GM19438 (cell line): ENCODE measurements around the gene CRYBA2.

ENCODE experiments used
- ATAC-seq: cut with Tn5 transposase; IDR thresholded peaks from one replicate; pipeline ENCODE4 v1.9.1; 2021; ENCODE audit warnings: low read depth; ENCODE audit not compliant: unreplicated experiment

The CRYBA2 gene

GRCh38 chr2:219024059-219024458 is 30.8 kb upstream of the CRYBA2 start:
- no peak for ATAC-seq

DNA sequence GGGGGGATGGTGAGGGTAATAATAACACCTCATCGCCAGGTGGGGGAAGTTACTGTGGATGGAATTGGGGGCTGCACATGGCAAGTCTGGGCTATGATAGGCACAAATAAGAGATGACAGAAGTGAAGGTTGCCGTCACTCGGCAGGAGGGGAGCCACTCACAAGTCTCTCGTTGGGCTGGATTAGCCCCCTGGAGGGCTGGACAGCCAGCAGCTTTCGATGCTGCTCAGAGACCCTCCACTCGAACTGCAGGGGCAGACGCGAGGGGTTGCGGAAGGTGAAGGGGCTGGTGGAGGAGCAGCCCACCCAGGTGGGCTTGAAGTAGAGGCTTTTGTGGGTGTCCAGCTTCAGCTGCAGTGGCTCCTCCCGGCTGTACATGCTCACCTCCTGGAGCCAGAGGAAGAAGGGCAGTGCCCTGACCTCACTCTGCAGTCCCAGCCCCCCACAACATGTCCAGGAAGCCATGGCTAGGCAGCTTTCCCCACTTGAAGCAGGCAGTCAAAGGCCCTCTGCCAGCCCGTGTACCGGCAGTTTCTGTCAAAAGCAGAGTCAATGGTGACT is 29.9 kb upstream of the CRYBA2 start:
- no peak for ATAC-seq

- no peak for ATAC-seq
Observed at GRCh38 chr2:219022616-219023015, 29.4 kb upstream of the CRYBA2 start.

- ATAC-seq, result no peak
Observed at GRCh38 chr2:219022041-219022440, 28.8 kb upstream of the CRYBA2 start.

- ATAC-seq, result no peak
Observed at GRCh38 chr2:219021591-219021990, 28.4 kb upstream of the CRYBA2 start.

DNA sequence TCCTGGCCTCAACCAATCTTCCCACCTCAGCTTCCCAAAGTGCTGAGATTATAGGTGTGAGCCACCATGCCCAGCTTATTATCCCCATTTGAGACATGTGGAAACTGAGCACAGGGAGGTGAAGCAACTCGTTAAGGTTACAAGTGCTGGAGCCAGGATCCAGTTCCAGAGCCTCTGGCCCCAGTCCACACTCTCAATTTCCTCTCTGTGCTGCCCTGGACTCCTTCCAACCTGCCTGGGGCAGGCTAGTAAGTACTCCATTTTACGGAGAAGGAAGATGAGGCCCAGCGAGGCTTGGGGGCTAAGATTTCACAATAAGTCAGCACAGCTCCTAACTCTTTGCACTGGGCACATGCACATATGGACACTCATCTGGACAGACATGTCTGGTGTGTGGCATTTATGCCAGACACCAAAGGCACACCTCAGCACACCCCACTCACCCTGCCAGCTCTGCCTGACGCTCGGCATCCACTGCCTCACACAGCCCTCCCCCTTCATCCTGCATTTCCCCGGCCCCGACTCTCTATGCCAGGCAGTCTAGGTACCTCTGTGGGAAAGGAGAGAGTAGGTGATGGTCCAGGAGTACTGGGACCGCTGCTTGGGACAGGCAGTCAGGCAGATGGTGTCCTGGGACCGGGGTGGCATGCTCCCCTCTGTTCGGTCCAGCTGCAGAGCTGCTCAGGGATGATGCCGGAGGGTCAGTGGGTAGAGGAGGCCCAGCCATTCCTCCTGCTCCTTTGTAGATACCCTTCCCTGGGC is 27.6 kb upstream of the CRYBA2 start:
- ATAC-seq, result no peak

GRCh38 chr2:219019436-219019835 is 26.2 kb upstream of the CRYBA2 start:
- ATAC-seq, result no peak

GRCh38 chr2:219018726-219019125 is 25.5 kb upstream of the CRYBA2 start:
- ATAC-seq, result no peak

- ATAC-seq, result no peak
Observed at GRCh38 chr2:219018286-219018685, 25.1 kb upstream of the CRYBA2 start.

DNA sequence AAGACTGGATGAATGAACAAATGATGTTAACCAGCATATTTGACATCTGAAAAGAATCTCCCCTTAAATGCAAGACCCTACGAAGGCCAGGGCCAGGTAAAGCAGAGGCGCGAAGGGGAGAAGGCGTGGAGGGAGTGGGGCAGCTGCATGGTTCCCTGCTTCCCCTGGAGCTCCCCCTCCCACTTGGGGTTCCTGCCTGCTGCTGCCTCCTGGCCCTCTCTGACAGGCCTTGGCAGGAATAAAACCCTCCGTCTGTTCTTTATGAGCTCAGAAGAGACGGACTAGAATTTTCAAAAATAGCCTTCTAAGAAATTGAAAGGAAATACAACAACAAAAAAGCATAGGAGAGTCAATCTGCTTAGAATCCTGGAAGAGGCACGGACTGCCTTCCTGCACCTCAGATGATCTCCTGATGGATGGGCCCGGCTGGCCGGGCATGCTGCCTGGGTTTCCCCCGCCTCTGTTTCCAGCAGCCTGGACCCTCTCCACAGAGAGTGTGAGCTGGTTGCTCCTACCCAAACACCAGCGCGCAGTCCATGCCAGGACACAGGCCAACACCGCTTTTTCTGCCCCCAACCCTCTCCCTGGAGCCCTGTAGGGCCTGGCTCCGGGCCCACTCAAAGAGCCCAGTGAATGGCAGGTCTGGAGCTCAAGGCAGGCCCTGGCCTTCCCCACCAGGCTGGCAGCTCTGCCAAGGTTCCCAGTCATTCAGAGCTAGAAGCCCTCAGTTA is 24.1 kb upstream of the CRYBA2 start:
- no peak for ATAC-seq

GRCh38 chr2:219016721-219017120 is 23.5 kb upstream of the CRYBA2 start:
- no peak for ATAC-seq

- no peak for ATAC-seq
Observed at GRCh38 chr2:219010873-219011272, 17.7 kb upstream of the CRYBA2 start.

- ATAC-seq, result no peak
Observed at GRCh38 chr2:219010162-219010756, 17.0 kb upstream of the CRYBA2 start.

GRCh38 chr2:219009294-219009693 is 16.1 kb upstream of the CRYBA2 start:
- no peak for ATAC-seq

GRCh38 chr2:219003979-219004378 is 10.8 kb upstream of the CRYBA2 start:
- ATAC-seq, result no peak

- ATAC-seq, result no peak
Observed at GRCh38 chr2:219003267-219003634, 10.0 kb upstream of the CRYBA2 start.

DNA sequence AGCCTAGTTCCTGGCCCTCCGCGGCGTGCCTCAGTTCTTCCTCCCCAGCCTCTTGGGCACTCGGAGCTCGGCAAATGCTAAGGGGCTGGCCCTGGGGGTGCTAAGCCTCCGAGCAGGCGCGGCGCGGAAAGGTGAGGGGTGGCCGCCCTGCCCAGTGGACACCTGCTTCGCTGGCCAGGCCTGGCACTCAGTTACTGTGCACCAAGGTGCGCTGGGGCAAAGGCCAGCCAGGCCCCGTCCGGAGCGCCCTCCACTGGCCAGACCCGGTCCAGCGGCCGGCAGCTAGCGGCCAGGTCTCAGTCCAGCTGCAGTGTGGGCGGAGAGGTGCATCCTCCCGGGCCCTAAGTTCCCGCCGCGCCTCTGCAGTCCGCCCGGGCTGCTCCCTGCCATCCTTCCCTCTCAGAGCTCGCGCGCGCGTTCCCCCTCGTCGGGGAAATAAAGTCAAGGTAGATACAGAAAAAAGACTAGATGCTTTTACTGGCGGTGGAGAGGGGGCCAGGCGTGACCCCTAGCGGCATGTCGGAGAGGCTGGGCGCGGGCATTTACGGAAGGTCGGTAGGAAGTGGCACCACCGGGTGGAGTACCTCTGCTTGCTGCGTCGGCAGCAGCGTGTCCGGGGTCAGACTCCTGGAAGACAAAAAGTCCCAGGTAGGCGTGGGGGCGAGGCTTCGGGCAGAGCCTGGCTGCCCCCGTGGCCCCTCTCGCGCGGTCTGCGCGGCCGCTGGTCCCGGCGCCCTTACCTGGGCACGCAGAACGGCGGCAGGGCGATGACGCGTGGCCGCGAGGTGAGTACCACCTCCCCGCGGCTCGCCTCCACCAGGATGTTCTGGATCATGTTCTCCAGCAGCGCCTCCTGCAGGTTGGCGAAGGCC is 9.4 kb upstream of the CRYBA2 start:
- no peak for ATAC-seq

DNA sequence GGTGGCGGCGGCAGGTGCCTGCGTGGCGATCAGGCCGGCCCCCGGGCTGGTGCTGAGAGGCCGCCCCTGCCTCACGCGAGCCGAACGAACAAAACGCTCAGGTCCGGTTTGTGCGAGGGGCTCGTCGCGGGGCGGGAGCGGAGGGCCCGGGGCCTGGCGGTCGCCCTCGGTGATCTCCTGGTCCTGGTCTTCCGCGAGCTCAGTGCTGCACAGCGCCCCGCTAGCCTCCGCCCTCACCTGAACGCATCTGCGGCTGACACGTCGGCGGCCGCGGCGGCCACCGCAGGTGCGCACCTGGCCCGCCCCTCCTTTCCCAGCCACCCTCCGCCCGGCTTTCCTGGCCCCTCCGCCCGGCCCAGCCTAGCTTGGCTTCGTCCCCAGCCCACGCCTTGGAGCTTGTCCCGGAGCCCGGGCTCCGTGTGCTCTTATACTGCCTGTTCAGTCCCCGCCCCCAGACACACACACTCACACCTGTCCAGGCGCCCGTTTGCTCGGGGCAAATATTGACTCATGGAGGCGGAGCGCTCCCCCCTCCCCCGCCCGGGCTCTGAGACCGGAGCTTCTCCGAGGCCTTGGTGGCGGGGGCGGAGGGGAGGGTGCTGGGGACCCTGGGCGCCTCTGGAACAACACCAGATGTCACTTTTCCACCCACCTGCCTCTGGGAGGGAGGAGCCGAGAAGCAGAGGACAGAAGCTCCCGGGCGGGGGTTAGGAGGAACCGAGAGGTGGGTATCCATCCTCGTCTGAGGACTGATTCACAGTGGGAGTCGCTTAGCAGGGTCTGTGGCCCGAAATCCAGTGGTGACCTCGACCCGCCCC is 8.6 kb upstream of the CRYBA2 start:
- no peak for ATAC-seq

DNA sequence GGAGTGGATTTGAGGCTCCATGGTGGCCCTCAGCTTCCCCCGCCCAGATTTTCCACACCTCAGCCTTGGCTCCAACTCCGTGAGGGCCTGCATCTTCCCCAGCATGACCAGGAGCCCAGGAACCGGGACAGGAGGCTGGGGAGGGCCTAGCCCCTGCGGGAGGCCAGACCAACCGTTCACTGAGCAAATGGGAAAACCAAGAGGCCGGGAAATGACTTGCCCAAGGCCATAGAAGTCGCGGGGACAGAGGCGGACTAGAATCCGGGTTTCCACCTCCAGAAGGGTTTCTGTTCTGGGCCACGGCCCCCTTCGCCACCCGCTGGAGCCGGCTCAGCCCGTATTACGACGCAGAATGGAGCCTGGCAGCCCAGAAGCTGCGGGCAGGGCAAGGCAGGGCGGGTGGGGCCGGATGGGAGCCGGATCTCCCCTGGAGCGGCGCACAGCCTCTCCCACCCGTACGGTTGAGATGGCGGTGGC is 7.9 kb upstream of the CRYBA2 start:
- no peak for ATAC-seq

DNA sequence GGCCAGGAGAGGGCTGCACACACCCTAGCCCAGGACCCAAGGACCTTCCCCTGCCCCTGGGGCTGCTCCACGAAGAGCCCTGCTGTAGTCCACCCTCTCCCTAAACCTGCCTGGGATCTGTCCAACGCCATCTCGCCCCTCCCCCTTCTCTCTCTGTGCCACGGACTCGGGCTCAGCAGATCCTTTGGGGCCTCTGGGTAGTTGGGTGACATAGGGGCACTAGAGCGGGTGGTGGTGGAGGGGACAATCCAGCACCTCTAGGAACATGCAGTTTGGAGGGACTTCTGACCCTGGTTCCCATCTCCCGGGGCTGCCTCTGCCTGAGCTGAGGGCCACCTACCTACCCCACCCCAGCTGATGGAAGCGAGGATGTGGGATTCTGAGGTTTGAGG is 7.3 kb upstream of the CRYBA2 start:
- ATAC-seq, result no peak
